ENCODE measurements around the gene PPARA. TPM values are rescaled to one million over a fixed set of nuclear protein-coding genes. Genes with fewer than 3 reads are reported as not detected.
A peak's percentile ranks its signal among the peaks of the same experiment; 100 is the strongest.

PPARA gene
- total and polyA plus RNA-seq, 2 donors (not counting 3 experiments of a cell fraction or from before 2014, with no cell fraction given) = 3.1 to 10.7 TPM

DNA sequence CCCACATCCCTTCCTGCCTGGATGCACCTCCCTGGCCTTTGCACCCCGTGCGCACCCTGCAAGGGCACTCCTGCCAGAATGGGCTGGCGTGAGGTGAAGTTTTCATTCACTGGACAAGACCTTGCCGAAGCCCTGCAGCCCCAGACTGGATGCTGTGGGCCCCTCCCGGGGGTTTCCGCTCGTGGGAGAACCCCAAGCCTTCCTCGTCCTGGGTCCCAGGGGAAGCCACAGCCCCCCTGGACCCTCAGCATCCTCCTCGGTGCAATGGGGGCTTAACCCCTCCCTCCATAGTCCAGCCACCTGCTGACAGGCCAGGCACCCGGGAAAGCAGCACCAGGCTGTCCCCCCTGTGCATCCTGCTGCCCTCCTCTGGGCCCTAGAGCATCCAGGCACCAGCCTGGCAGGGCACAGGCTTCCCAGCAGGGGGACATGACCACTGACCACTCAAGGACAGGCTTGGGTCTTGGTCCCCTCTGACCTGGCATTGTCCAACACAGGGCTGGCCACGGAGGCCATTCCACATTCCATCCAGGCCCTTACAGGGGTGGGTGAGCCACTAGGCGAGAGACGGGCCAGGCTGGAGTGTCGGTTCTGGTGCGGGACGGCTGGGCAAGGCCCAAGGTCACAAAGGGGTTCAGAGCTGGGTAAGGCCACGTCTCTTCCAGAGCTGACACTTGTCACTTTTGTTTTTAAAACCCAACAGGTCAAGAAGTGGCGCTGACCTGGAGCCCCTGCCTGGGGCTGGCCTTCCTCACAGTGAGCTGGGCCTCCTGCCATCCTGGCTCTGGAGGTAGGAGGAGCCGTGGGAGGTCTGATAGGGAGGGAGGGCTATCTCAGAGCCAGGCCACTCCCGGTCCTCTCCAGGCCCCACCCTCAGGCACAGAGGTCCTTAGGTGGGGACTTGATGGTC, 41.5 kb upstream of the PPARA start:
- DNase-seq (ENCODE audit: low read depth, low spot score) = peak; percentile 20
- dilution Hi-C loops (cut with MboI; ENCODE audit: extremely low pct_ligation_motif_present, low sequenced_read_pairs) = no loop called here
- no peaks in the 10 kb centered on the region for H3K4me1 ChIP-seq (ENCODE audit: control insufficient read depth, extremely low read depth, insufficient read depth, low read length)
- ChIA-PET CTCF (interaction anchor here (0.9 to 2.9 kb wide), 2 partner anchors 31 to 102 kb away, joined by 3 to 17 read pairs; no protein-coding TSS in a partner anchor), POLR2A (no interaction called here)
- H3K79me2 ChIP-seq (ENCODE audit: control insufficient read depth, insufficient read depth, low read length) = peaks cover 2% of the 10 kb centered on the region
- TF ChIP-seq EZH2 (IDR thresholded peaks at IDR 0.05; ENCODE audit: borderline replicate concordance, low read depth, low read length, severe bottlenecking) = no peak
- TF ChIP-seq POLR2A (IDR thresholded peaks at IDR 0.05; ENCODE audit: low read depth, low read length) = peak; percentile 33
- H3K27me3 ChIP-seq (ENCODE audit: control insufficient read depth in 2 of 2, insufficient read depth in 2 of 2, low read length in 2 of 2) = no peaks in the 10 kb centered on the region
- intact Hi-C loops (cut with micrococcal nuclease) = loop anchor here (1.0 kb wide), 1 partner anchor 22 kb away; no protein-coding TSS in a partner anchor
- no peak overlapping the region for H3K4me2 ChIP-seq (ENCODE audit: insufficient read depth, low read length)
- no peak overlapping the region for H3K9ac ChIP-seq (replicated peaks; ENCODE audit: extremely low read depth, insufficient read depth, low read length)
- no peak overlapping the region for H3K27ac ChIP-seq (ENCODE audit: insufficient read depth, low read depth, low read length)
- peaks cover 8 to 34% of the 10 kb centered on the region in 2 experiments for H3K36me3 ChIP-seq (ENCODE audit: control insufficient read depth in 2 of 2, extremely low read depth in 1 of 2, insufficient read depth in 2 of 2, low read length in 2 of 2)
- peak; percentile 38 for FAIRE-seq
- BruUV-seq (replicated peaks) = no TSS peak
- no peak overlapping the region for H2AFZ ChIP-seq (ENCODE audit: low read depth, low read length)
- no peaks in the 10 kb centered on the region for H3K9me1 ChIP-seq (replicated peaks; ENCODE audit: control insufficient read depth, extremely low read depth, insufficient read depth, low read length)
- H3K9me3 ChIP-seq (replicated peaks; ENCODE audit: control insufficient read depth, insufficient read depth, low read length) = no peaks in the 10 kb centered on the region
- H3K4me3 ChIP-seq (replicated peaks in 1 of 3; ENCODE audit: insufficient read depth in 1 of 3, low read depth in 1 of 3, low read length in 3 of 3) = no peak overlapping the region
- no peaks in the 10 kb centered on the region for H4K20me1 ChIP-seq (replicated peaks; ENCODE audit: control insufficient read depth, extremely low read depth, insufficient read depth, low read length)

DNA sequence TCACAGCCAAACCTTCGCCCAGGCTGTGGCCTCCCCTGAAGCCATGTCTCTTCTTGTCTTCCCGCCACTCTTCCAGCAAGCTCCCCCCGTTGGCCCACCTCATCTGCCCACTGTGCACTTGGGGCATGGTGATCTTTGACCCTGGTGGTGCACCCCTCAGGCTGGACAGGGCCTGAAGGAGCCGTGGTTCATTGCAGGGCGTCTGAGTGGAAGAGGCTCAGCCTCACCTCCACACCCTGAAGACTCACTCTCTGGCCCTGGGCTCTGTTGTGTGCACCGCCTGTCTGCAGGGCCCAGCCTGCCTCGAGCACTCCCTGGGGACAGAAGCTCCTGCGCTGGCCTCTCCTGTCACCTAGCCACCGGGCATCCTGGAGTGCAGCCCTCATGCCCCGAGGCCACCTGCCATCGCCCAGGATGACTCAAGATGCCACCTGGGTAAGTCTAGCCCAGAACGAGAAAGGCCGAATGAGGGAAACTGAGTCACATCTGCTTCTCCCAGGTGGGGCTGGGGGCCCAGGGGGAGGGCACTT, 40.8 kb upstream of the PPARA start:
- CTCF ChIA-PET = interaction anchor here (0.9 to 2.9 kb wide), 2 partner anchors 32 to 103 kb away, joined by 3 to 17 read pairs; no protein-coding TSS in a partner anchor

More for the DNA sequence above, 40.8 kb upstream of the PPARA start:
- H3K4me1 ChIP-seq (ENCODE audit: control insufficient read depth, extremely low read depth, insufficient read depth, low read length) = no peaks in the 10 kb centered on the region
- intact Hi-C loops (cut with micrococcal nuclease) = loop anchor here (1.0 kb wide), 1 partner anchor 22 kb away; no protein-coding TSS in a partner anchor
- H3K9me1 ChIP-seq (replicated peaks; ENCODE audit: control insufficient read depth, extremely low read depth, insufficient read depth, low read length) = no peaks in the 10 kb centered on the region
- no peak overlapping the region for H3K27ac ChIP-seq (ENCODE audit: insufficient read depth, low read depth, low read length)
- dilution Hi-C loops (cut with MboI; ENCODE audit: extremely low pct_ligation_motif_present, low sequenced_read_pairs) = no loop called here
- H3K4me3 ChIP-seq (replicated peaks in 1 of 3; ENCODE audit: insufficient read depth in 1 of 3, low read depth in 1 of 3, low read length in 3 of 3) = no peak overlapping the region
- H3K36me3 ChIP-seq (ENCODE audit: control insufficient read depth in 2 of 2, extremely low read depth in 1 of 2, insufficient read depth in 2 of 2, low read length in 2 of 2) = peaks cover 8 to 34% of the 10 kb centered on the region in 2 experiments
- H2AFZ ChIP-seq (ENCODE audit: low read depth, low read length) = no peak overlapping the region
- H3K79me2 ChIP-seq (ENCODE audit: control insufficient read depth, insufficient read depth, low read length) = peaks cover 2% of the 10 kb centered on the region
- no peak overlapping the region for H3K4me2 ChIP-seq (ENCODE audit: insufficient read depth, low read length)
- POLR2A ChIA-PET = no interaction called here
- BruUV-seq (replicated peaks) = no TSS peak
- no peaks in the 10 kb centered on the region for H3K9me3 ChIP-seq (replicated peaks; ENCODE audit: control insufficient read depth, insufficient read depth, low read length)
- no peak overlapping the region for H3K9ac ChIP-seq (replicated peaks; ENCODE audit: extremely low read depth, insufficient read depth, low read length)
- TF ChIP-seq FOS (IDR thresholded peaks at IDR 0.05; ENCODE audit: borderline replicate concordance, insufficient read depth, low read length) (no peak), GATA2 (IDR thresholded peaks at IDR 0.05; ENCODE audit: insufficient read depth, insufficient read length, low read depth, low read length) (no peak), POLR2AphosphoS5 (IDR thresholded peaks at IDR 0.05; ENCODE audit: insufficient read depth, low read depth, low read length) (no peak), EZH2 (IDR thresholded peaks at IDR 0.05; ENCODE audit: borderline replicate concordance, low read depth, low read length, severe bottlenecking) (no peak), POLR2A (IDR thresholded peaks at IDR 0.05; ENCODE audit: low read depth, low read length) (no peak), JUN (IDR thresholded peaks at IDR 0.05; ENCODE audit: borderline replicate concordance, insufficient read depth, insufficient read length, low read depth) (no peak)
- TF ChIP-seq, protein P1, sequence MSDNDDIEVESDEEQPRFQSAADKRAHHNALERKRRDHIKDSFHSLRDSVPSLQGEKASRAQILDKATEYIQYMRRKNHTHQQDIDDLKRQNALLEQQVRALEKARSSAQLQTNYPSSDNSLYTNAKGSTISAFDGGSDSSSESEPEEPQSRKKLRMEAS (IDR thresholded peaks at IDR 0.05; ENCODE audit: insufficient read depth, insufficient read length) = no peak
- TF ChIP-seq, protein P2, sequence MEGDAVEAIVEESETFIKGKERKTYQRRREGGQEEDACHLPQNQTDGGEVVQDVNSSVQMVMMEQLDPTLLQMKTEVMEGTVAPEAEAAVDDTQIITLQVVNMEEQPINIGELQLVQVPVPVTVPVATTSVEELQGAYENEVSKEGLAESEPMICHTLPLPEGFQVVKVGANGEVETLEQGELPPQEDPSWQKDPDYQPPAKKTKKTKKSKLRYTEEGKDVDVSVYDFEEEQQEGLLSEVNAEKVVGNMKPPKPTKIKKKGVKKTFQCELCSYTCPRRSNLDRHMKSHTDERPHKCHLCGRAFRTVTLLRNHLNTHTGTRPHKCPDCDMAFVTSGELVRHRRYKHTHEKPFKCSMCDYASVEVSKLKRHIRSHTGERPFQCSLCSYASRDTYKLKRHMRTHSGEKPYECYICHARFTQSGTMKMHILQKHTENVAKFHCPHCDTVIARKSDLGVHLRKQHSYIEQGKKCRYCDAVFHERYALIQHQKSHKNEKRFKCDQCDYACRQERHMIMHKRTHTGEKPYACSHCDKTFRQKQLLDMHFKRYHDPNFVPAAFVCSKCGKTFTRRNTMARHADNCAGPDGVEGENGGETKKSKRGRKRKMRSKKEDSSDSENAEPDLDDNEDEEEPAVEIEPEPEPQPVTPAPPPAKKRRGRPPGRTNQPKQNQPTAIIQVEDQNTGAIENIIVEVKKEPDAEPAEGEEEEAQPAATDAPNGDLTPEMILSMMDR (IDR thresholded peaks at IDR 0.05; ENCODE audit: extremely low read depth in 1 of 2, insufficient read depth in 1 of 2, low read depth in 1 of 2, low read length in 2 of 2) = no peak
- no peaks in the 10 kb centered on the region for H3K27me3 ChIP-seq (ENCODE audit: control insufficient read depth in 2 of 2, insufficient read depth in 2 of 2, low read length in 2 of 2)
- no peak for DNase-seq (ENCODE audit: low read depth, low spot score)
- H4K20me1 ChIP-seq (replicated peaks; ENCODE audit: control insufficient read depth, extremely low read depth, insufficient read depth, low read length) = no peaks in the 10 kb centered on the region
- no peak for FAIRE-seq
